Thyroid gland (tissue), 4 donors: ENCODE measurements around the gene PRPF6.

Source experiments
- POLR2A ChIP-seq, 2 donors: fragments of 450-650 bp; IDR thresholded peaks; one replicate each; pipeline ENCODE4 v1.6.1; 2017; ENCODE audit warnings: antibody characterized with exemption in 2 of 2, mild to moderate bottlenecking in 2 of 2, moderate library complexity in 1 of 2
- TF ChIP-seq, protein P1 (sequence below), 6 experiments: fragments of 200-600 bp in 3 of 6; fragments of 450-650 bp in 3 of 6; sonication (generic) in 3 of 6; IDR thresholded peaks; one replicate each; pipeline ENCODE4 v1.5.1; 2016 to 2019; ENCODE audit warnings: antibody characterized with exemption in 6 of 6, mild to moderate bottlenecking in 2 of 6, inconsistent platforms in 1 of 6, moderate library complexity in 1 of 6

DNA sequence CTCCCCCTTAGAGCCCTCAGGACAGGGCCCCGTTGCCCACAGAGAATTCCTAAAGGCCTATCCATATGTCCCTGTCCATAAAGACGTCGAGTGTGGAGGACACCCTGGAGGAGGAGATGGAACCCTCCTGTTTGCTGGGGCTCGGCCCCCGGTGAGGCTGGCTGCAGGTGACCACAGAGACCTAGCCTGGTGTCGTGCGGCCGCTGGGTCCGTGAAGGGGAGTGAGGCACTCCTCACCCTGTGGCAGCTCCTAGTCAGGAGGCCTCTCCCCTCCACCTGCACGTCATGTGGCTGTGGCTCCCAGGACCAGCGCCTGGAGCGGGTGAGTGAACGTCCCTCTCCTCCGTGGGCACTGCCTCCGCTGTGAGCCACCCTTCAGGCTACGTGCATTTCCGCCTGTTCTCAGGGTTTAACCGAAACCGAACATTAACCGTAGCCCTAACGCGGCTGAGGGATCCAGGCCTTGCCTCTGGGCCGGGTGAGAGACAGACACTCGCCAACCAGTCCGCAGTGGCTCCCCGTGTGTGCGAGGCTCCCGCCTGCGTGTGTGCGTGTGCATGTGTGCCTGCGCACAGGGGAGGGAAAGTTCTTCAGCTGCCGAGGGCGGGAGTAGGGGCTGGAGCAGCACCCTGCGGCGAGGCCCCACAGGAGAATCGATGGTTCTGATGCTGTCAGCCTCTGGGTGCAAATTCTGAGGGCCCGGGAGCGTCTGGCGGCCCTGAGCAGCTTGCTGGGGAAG, 76.1 kb downstream of the PRPF6 start:
- TF ChIP-seq, protein P1, sequence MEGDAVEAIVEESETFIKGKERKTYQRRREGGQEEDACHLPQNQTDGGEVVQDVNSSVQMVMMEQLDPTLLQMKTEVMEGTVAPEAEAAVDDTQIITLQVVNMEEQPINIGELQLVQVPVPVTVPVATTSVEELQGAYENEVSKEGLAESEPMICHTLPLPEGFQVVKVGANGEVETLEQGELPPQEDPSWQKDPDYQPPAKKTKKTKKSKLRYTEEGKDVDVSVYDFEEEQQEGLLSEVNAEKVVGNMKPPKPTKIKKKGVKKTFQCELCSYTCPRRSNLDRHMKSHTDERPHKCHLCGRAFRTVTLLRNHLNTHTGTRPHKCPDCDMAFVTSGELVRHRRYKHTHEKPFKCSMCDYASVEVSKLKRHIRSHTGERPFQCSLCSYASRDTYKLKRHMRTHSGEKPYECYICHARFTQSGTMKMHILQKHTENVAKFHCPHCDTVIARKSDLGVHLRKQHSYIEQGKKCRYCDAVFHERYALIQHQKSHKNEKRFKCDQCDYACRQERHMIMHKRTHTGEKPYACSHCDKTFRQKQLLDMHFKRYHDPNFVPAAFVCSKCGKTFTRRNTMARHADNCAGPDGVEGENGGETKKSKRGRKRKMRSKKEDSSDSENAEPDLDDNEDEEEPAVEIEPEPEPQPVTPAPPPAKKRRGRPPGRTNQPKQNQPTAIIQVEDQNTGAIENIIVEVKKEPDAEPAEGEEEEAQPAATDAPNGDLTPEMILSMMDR (IDR thresholded peaks at IDR 0.05) = no peak
- TF ChIP-seq POLR2A (IDR thresholded peaks at IDR 0.05) = no peak
